WTC11 (cell line): Measurements from ENCODE around the gene NR3C1. TPM values are rescaled to one million over a fixed set of nuclear protein-coding genes. Genes with fewer than 3 reads are reported as not detected.

Source experiments
- ATAC-seq: fragments of 200-7000 bp; cut with Tn5 transposase; 2 replicates; pipeline ENCODE4 v1.10.0; 2021; ENCODE audit warnings: mild to moderate bottlenecking, moderate library complexity
- CTCF ChIA-PET: fragments of 300-600 bp; sonication (Branson Sonifier 250); formaldehyde crosslinking; loops from one replicate; lab custom pipeline; 2021; ENCODE audit warnings: antibody characterized with exemption; lab: Charles Lee
- POLR2A ChIA-PET: fragments of 350-600 bp; sonication (Branson Sonifier 250); formaldehyde crosslinking; loops from one replicate; lab custom pipeline; 2021; ENCODE audit warnings: antibody characterized with exemption; lab: Charles Lee
- DNase-seq: peaks from one replicate; pipeline ENCODE4 v3.0.0; 2021; ENCODE audit warnings: low spot score
- H3K27ac Mint-ChIP-seq: 2 replicates; pipeline ENCODE4 v1.8.0; 2021; ENCODE audit warnings: mixed read lengths
- H3K27me3 Mint-ChIP-seq: 2 replicates; pipeline ENCODE4 v1.8.0; 2021; ENCODE audit warnings: low read depth, mild to moderate bottlenecking, moderate library complexity, mixed read lengths
- H3K36me3 Mint-ChIP-seq: 2 replicates; pipeline ENCODE4 v1.8.0; 2021; ENCODE audit warnings: mixed read lengths
- H3K4me1 Mint-ChIP-seq: 2 replicates; pipeline ENCODE4 v1.8.0; 2022; ENCODE audit warnings: mixed read lengths
- H3K4me3 Mint-ChIP-seq: 2 replicates; pipeline ENCODE4 v1.8.0; 2021; ENCODE audit warnings: mild to moderate bottlenecking, moderate library complexity, mixed read lengths
- H3K9me3 Mint-ChIP-seq: 2 replicates; pipeline ENCODE4 v1.8.0; 2021; ENCODE audit warnings: mixed read lengths
- ARID4B ChIP-seq: sonication (generic); formaldehyde crosslinking; IDR thresholded peaks from 2 replicates; pipeline ENCODE4 v1.8.0; 2023; ENCODE audit warnings: missing genetic modification reagents, mild to moderate bottlenecking, borderline replicate concordance
- ATF1 ChIP-seq: sonication (generic); formaldehyde crosslinking; IDR thresholded peaks from 2 replicates; pipeline ENCODE4 v1.8.1; 2023; ENCODE audit warnings: mild to moderate bottlenecking, moderate library complexity, missing genetic modification reagents
- CREB1 ChIP-seq: sonication (generic); formaldehyde crosslinking; IDR thresholded peaks from 2 replicates; pipeline ENCODE4 v1.8.0; 2023; ENCODE audit warnings: mild to moderate bottlenecking, missing genetic modification reagents
- CTCF ChIP-seq: fragments of 200-600 bp; IDR thresholded peaks from 2 replicates; pipeline ENCODE4 v1.8.0; 2022; ENCODE audit warnings: antibody characterized with exemption
- E2F1 ChIP-seq: sonication (generic); formaldehyde crosslinking; IDR thresholded peaks from 2 replicates; pipeline ENCODE4 v1.8.0; 2022; ENCODE audit warnings: mild to moderate bottlenecking, missing genetic modification reagents
- ESRRA ChIP-seq: sonication (generic); formaldehyde crosslinking; IDR thresholded peaks from 2 replicates; pipeline ENCODE4 v1.8.1; 2022; ENCODE audit warnings: mild to moderate bottlenecking, missing genetic modification reagents, borderline replicate concordance
- GTF2I ChIP-seq: fragments of 250-450 bp; sonication (Bioruptor Pico); conservative IDR thresholded peaks from 2 replicates; pipeline ENCODE4 v1.4.0; 2021; ENCODE audit warnings: mild to moderate bottlenecking
- HMGXB4 ChIP-seq: sonication (generic); formaldehyde crosslinking; IDR thresholded peaks from 2 replicates; pipeline ENCODE4 v1.8.1; 2023; ENCODE audit warnings: mild to moderate bottlenecking, moderate library complexity, missing genetic modification reagents
- IRF1 ChIP-seq: sonication (generic); formaldehyde crosslinking; IDR thresholded peaks from 2 replicates; pipeline ENCODE4 v1.8.0; 2023; ENCODE audit warnings: missing genetic modification reagents
- JUN ChIP-seq: sonication (generic); formaldehyde crosslinking; IDR thresholded peaks from 2 replicates; pipeline ENCODE4 v1.8.0; 2023; ENCODE audit warnings: mild to moderate bottlenecking, missing genetic modification reagents
- MYBL2 ChIP-seq: sonication (generic); formaldehyde crosslinking; IDR thresholded peaks from 2 replicates; pipeline ENCODE4 v1.8.1; 2023; ENCODE audit warnings: mild to moderate bottlenecking, moderate library complexity, missing genetic modification reagents
- RELA ChIP-seq: sonication (generic); formaldehyde crosslinking; IDR thresholded peaks from 2 replicates; pipeline ENCODE4 v1.8.1; 2022; ENCODE audit warnings: missing genetic modification reagents, mild to moderate bottlenecking, borderline replicate concordance
- SMAD4 ChIP-seq: sonication (generic); formaldehyde crosslinking; IDR thresholded peaks from 2 replicates; pipeline ENCODE4 v1.8.0; 2022; ENCODE audit warnings: mild to moderate bottlenecking, missing genetic modification reagents
- STAT6 ChIP-seq: sonication (generic); formaldehyde crosslinking; conservative IDR thresholded peaks from 2 replicates; pipeline ENCODE4 v1.8.1; 2023; ENCODE audit warnings: mild to moderate bottlenecking, low read depth, missing genetic modification reagents, moderate library complexity
- ZNF317 ChIP-seq: sonication (generic); formaldehyde crosslinking; IDR thresholded peaks from 2 replicates; pipeline ENCODE4 v1.8.1; 2023; ENCODE audit warnings: low read depth, mild to moderate bottlenecking, moderate library complexity, missing genetic modification reagents, borderline replicate concordance
- ZNF671 ChIP-seq: fragments of 250-450 bp; sonication (Bioruptor Pico); IDR thresholded peaks from 2 replicates; pipeline ENCODE4 v1.8.0; 2021; ENCODE audit warnings: mild to moderate bottlenecking
- total RNA-seq: library from RNA; stranded (reverse); gene quantifications from 3 replicates; pipeline ENCODE4 v1.2.3, GENCODE V29; 2021

The NR3C1 gene
- total RNA-seq, 1 experiment from 2014 or later: 15.0 TPM

GRCh38 chr5:143311428-143311827 is 92.1 kb downstream of the NR3C1 start (continued):
- no peak for TF ChIP-seq CREB1
- no peak for TF ChIP-seq SMAD4 (CRISPR knock-in tag)
- no peak for TF ChIP-seq ARID4B (CRISPR knock-in tag)
- TF ChIP-seq MYBL2 (CRISPR knock-in tag): no peak
- no peak for TF ChIP-seq CTCF
- TF ChIP-seq IRF1: no peak
- no peak for TF ChIP-seq HMGXB4

GRCh38 chr5:143309661-143310431 is 93.6 kb downstream of the NR3C1 start:
- H3K27me3 Mint-ChIP-seq: no peaks in the 10 kb centered on the region
- H3K4me3 Mint-ChIP-seq: no peak overlapping the region
- no peak for DNase-seq
- H3K27ac Mint-ChIP-seq: no peak overlapping the region
- TF ChIP-seq HMGXB4 (no peak), CTCF (no peak), STAT6 (CRISPR knock-in tag) (no peak), ATF1 (CRISPR knock-in tag) (no peak), ESRRA (CRISPR knock-in tag) (no peak), JUN (CRISPR knock-in tag) (no peak), GTF2I (CRISPR knock-in tag) (no peak), RELA (CRISPR knock-in tag) (no peak), E2F1 (CRISPR knock-in tag) (no peak), ZNF317 (CRISPR knock-in tag) (no peak), ZNF671 (no peak)
- peaks cover 3% of the 10 kb centered on the region for H3K9me3 Mint-ChIP-seq
- peaks cover 5% of the 10 kb centered on the region for H3K36me3 Mint-ChIP-seq
- POLR2A ChIA-PET: no interaction called here
- no peaks in the 10 kb centered on the region for H3K4me1 Mint-ChIP-seq
- no peak for ATAC-seq
- CTCF ChIA-PET: no interaction called here
